Ishikawa (cell line): Measurements from ENCODE around the gene UNC45B.

Source experiments
- CEBPB ChIP-seq: IDR thresholded peaks from 2 replicates; pipeline ENCODE4 v1.6.1; 2012
- CREB1 ChIP-seq: IDR thresholded peaks from 2 replicates; pipeline ENCODE4 v1.6.1; 2012; ENCODE audit warnings: low read depth
- EGR1 ChIP-seq: IDR thresholded peaks from 2 replicates; pipeline ENCODE4 v1.6.1; 2012
- EP300 ChIP-seq: IDR thresholded peaks from 2 replicates; pipeline ENCODE4 v1.6.1; 2012; ENCODE audit warnings: borderline replicate concordance
- FOXM1 ChIP-seq: IDR thresholded peaks from 2 replicates; pipeline ENCODE4 v1.6.1; 2012; ENCODE audit warnings: low read depth, borderline replicate concordance
- MAX ChIP-seq: IDR thresholded peaks from 2 replicates; pipeline ENCODE4 v1.6.1; 2012
- NFIC ChIP-seq: IDR thresholded peaks from 2 replicates; pipeline ENCODE4 v1.6.1; 2012
- RAD21 ChIP-seq: IDR thresholded peaks from 2 replicates; pipeline ENCODE4 v1.6.1; 2012; ENCODE audit warnings: low read depth
- REST ChIP-seq: IDR thresholded peaks from 2 replicates; pipeline ENCODE4 v1.6.1; 2012; ENCODE audit warnings: low read depth, mild to moderate bottlenecking
- TAF1 ChIP-seq: IDR thresholded peaks from 2 replicates; pipeline ENCODE4 v1.6.1; 2012; ENCODE audit warnings: low read depth, mild to moderate bottlenecking
- TCF12 ChIP-seq: IDR thresholded peaks from 2 replicates; pipeline ENCODE4 v1.6.1; 2012; ENCODE audit warnings: low read depth
- TEAD4 ChIP-seq: IDR thresholded peaks from 2 replicates; pipeline ENCODE4 v1.6.1; 2012
- USF1 ChIP-seq: IDR thresholded peaks from 2 replicates; pipeline ENCODE4 v1.6.1; 2012
- YY1 ChIP-seq: IDR thresholded peaks from 2 replicates; pipeline ENCODE4 v1.6.1; 2012; ENCODE audit warnings: low read depth
- ZBTB7A ChIP-seq: IDR thresholded peaks from 2 replicates; pipeline ENCODE4 v1.6.1; 2012; ENCODE audit warnings: low read depth

Gene UNC45B

GRCh38 chr17:35148144-35148543 is 527 bp downstream of the UNC45B start:
- TF ChIP-seq YY1 (no peak), EP300 (no peak)

GRCh38 chr17:35149941-35150340 is 2.3 kb downstream of the UNC45B start:
- TF ChIP-seq YY1: no peak
- TF ChIP-seq EGR1: no peak
- no peak for TF ChIP-seq ZBTB7A
- no peak for TF ChIP-seq CEBPB
- no peak for TF ChIP-seq FOXM1
- no peak for TF ChIP-seq TEAD4
- no peak for TF ChIP-seq NFIC
- TF ChIP-seq EP300: no peak
- TF ChIP-seq TCF12: no peak
- TF ChIP-seq USF1: no peak
- TF ChIP-seq TAF1: no peak
- no peak for TF ChIP-seq CREB1
- TF ChIP-seq REST: no peak

GRCh38 chr17:35152421-35153140 is 5.0 kb downstream of the UNC45B start:
- TF ChIP-seq MAX (no peak), TAF1 (no peak), CEBPB (no peak), USF1 (no peak), TEAD4 (no peak), NFIC (no peak), REST (no peak), CREB1 (no peak), EGR1 (no peak), TCF12 (no peak), EP300 (no peak), ZBTB7A (no peak), RAD21 (no peak), FOXM1 (no peak), YY1 (no peak)

GRCh38 chr17:35154196-35155165 is 6.9 kb downstream of the UNC45B start:
- TF ChIP-seq CREB1 (no peak), TAF1 (no peak), USF1 (no peak), NFIC (no peak), ZBTB7A (no peak), CEBPB (no peak), FOXM1 (no peak), REST (no peak), EP300 (no peak), MAX (no peak), EGR1 (no peak)
